Head of caudate nucleus (tissue), 42 donors: Measurements from ENCODE around the gene SAMD11.

ENCODE experiments used
- DNase-seq, 42 donors: peaks; one replicate each; pipeline versions ENCODE4 v3.0.0 to v3.0.0-alpha.2; 2020 to 2021; ENCODE audit warnings: mixed read lengths in 7 of 42
- intact Hi-C: fragments of 100-400 bp; cut with DNase I; formaldehyde crosslinking; loops from one replicate; pipeline ENCODE4 v1.15.0; 2022

Gene SAMD11

GRCh38 chr1:928825-929661 is 5.3 kb downstream of the SAMD11 start:
- DNase-seq: no peak
- intact Hi-C loops: no loop called here

DNA sequence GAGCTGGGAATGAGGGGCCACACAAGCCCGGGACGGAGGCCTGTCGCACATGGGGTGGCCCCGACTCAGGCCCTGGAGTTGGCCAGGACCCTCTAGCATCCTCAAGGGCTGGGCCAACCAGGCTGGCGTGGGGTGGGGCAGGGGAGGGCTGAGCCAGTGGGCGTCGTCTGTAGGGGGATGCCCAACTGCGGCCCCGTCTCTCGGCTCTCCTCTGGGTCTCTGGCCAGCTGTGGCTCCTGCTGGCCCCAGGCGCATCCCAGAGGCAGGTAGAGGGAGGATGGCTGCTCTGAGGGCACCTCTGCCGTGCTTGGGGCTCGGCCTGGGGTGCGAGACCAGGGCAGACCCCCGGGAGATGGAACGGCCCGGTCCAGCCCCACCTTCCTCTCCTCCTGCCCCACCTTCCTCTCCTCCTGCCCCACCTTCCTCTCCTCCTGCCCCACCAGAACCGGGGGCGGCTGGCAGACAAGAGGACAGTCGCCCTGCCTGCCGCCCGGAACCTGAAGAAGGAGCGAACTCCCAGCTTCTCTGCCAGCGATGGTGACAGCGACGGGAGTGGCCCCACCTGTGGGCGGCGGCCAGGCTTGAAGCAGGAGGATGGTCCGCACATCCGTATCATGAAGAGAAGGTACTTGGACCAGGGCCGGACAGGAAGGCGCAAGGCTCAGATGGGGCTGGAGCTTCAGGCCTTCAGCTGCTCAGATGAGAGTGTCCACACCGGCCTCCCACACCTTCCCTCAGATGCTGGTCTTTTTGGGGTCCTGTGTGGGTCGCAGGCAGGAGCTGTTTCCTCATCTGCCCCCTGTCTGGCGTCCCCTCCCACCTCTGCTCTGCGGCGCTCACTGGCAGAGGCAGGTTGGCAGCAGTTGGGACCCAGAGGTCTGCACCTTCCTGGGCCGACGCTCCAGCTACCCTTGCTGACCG is 6.2 kb downstream of the SAMD11 start:
- no peak for DNase-seq
- intact Hi-C loops: no loop called here

DNA sequence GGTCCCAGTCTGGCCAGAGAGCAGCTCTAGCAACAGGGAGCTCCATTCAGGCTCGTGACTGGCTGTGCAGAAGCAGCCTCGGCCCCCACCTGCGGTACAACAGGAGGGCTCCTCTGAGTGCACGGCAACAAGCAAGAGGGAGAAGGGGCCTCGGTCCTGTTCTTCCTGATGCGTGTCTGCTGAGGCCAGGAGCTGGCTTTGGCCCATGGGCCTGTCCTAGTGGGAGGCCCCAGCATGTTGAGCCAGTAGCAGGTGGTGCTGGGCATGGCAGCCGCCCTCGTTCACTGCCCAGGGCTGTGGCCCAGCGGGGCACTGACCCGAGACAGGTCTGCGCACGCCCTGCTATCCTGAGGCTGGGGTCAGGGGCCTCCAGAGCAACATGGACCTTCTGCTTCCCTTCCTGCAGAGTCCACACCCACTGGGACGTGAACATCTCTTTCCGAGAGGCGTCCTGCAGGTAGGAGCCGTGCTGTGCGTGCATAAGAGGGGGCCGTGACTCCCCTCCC is 7.0 kb downstream of the SAMD11 start:
- intact Hi-C loops: no loop called here
- DNase-seq: no peak

DNA sequence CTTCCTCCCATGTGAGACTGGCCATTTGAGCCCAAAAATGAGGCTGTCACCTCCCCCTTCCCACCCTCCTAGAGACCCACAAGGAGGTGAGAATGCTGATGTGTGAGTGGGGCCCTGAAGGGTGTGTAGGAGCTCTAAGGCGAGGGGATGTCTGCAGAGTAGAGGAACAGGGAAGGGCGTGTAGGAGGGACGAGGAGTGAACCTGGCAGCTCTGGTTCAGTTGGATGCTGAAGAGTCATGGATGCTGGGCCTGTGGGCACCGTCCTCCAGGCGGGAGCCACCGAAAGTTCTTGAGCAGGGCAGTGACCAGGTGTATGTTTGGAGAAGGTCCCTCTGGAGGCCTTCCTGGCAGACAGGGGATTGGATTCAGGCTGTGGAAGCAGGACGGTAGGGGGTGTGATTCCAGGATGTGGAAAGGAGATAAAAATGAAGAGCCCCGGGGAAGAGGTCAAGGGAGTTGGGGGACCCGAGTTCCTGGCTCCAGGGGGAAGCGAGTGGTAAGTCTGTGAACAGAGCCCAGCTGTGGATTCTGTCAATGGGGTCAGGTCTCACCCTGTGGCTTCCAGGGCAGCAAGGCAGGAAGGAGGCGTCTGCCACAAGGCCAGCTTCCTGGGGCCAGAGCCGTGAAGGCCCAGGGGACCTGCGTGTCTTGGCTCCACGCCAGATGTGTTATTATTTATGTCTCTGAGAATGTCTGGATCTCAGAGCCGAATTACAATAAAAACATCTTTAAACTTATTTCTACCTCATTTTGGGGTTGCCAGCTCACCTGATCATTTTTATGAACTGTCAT is 7.9 kb downstream of the SAMD11 start:
- intact Hi-C loops: no loop called here
- DNase-seq: no peak

DNA sequence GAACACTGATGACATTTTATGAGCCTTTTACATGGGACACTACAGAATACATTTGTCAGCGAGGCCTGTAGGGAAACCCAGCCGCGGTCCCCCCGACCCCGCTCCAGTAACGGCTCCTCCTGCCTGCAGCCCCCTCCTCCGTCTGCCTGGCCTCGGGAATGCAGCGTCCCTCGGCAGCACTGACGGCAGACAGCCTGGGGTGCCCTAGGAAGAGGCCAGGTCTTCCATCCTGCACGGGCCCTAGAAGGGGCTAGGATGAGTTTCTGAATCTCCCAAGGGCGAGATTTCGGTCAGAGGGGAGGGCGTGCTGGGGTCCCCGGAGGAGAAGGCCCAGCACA is 8.4 kb downstream of the SAMD11 start:
- no peak for DNase-seq
- intact Hi-C loops: no loop called here

DNA sequence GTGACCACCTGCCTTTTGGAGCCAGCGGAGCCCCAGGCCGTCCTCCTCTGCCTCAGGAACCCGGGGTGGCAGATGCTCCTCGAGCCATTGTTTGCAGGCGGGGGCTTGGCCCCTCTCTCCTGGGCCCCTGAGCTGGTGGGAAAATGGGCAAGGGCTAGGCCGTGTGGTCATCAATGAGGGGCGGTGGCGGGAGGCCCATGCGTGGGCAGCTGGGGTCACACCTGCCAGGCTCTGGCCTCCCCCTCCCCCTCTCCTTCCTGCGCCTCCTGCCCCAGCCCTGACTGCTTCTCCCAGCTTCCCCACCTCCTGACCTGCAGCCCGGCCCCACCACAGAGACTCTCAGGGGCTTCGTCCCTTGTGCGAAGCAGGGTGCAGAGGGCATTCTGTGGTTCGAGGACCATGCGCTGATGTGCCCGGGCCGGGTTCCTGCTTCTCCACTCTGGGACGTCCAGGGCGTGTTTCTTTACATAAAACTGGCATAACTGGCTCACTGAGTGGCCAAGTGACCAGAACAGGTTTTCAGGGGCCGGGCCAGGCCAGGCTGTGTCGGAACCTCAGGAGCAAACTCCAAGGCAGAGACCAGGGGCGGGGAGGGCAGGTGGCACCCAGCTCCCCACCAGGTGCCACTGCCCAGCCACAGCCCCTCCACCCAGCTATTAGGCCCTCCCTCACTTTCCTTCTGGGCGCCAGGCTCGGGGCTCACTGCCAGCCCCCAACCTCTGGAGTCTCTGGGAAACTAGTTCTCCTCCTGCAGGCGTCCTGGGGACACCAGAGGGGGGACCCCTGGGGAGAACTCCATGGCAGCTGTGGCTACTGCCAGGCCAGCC is 9.3 kb downstream of the SAMD11 start:
- intact Hi-C loops: no loop called here
- no peak for DNase-seq

DNA sequence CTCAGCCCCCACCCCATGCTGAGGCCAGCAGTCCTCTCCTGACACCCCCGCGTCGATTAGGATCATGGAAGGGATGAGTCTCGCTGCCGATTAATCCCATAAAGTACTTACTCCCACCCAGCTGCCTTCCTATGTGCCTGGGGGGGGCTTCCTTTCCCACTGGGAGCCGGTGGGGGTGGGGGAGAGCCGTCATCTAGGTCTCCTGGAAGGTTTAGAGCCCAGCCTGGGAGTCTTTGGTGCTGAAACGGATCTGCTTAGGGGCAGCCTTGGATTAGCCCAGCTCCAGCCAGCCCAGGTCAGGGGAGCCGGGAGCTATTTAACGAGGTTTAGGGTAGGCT is 9.8 kb downstream of the SAMD11 start:
- intact Hi-C loops: no loop called here
- no peak for DNase-seq

- DNase-seq: peak in 31 of 42 donors; percentile 25 to 76 (median 51)
- intact Hi-C loops: no loop called here
Measured at GRCh38 chr1:934991-935750, 11.4 kb downstream of the SAMD11 start.

DNA sequence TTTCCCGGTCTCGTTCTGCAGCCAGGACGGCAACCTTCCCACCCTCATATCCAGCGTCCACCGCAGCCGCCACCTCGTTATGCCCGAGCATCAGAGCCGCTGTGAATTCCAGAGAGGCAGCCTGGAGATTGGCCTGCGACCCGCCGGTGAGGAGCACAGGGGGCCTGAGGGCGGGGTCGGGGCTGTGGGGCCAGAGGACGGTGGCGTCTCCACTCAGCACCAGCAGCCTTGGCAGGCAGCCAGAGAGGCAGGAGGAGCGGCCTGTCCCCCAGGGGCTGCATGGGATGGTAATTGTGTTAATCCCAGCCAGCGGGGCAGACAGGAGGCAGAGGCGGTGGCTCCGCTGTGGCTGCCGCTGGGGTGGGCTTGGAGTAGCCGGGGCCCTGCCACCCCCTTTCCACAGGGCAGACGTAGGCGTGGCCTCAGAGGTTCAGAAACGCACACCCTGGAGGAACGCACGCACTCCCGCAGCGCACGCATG is 12.1 kb downstream of the SAMD11 start:
- intact Hi-C loops: no loop called here
- peak in 6 of 42 donors; percentile 35 to 63 (median 47) for DNase-seq

DNA sequence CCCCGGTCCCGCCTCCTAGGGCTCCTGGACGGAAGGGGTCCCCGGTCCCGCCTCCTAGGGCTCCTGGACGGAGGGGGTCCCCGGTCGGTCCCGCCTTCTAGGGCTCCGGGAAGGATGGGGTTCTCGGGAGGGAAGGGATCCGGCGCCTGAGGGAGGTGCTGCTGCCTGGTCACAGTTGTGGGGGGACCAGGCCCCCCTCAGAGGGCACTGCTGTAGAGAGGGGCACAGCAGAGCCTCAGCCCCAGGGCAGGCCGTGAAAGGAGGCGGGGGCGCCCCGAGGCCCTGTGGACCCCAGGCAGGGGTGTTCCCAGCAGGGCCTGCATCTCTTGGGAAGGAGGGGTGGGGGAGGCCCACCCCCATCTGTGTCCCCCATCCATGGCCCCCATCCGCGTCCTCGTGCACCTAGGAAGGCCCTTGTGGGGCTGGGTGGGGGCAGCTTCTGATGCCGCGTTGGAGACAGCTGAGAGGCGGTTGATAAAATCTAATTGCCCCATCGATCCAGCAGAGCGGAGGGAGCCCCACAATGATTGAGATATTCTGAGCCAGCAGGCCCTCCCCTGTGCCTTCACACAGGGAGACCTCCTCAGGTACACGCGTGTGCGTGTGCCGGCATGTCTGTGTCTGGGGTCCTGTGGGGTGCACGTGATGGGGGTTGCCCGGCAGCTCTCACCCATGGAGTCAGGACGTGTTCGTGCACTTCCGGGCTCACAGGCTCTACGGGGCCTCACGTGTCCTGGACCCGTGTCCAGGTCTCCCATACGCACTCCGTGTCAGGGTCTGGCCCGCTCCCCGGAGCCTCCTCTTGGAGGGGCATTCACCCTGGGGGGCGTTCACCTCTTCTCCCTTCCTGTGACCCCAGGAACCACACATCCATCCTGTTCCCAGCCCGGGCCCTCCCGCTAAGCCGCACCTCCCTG is 12.9 kb downstream of the SAMD11 start:
- DNase-seq: no peak
- intact Hi-C loops: no loop called here

- intact Hi-C loops: no loop called here
Measured at GRCh38 chr1:937521-937920, 13.8 kb downstream of the SAMD11 start.

GRCh38 chr1:938088-938683 is 14.5 kb downstream of the SAMD11 start:
- no peak for DNase-seq
- intact Hi-C loops: no loop called here

More at GRCh38 chr1:937521-937920, 13.8 kb downstream of the SAMD11 start:
- DNase-seq: no peak

GRCh38 chr1:938711-939489 is 15.2 kb downstream of the SAMD11 start:
- intact Hi-C loops: no loop called here
- DNase-seq: no peak

DNA sequence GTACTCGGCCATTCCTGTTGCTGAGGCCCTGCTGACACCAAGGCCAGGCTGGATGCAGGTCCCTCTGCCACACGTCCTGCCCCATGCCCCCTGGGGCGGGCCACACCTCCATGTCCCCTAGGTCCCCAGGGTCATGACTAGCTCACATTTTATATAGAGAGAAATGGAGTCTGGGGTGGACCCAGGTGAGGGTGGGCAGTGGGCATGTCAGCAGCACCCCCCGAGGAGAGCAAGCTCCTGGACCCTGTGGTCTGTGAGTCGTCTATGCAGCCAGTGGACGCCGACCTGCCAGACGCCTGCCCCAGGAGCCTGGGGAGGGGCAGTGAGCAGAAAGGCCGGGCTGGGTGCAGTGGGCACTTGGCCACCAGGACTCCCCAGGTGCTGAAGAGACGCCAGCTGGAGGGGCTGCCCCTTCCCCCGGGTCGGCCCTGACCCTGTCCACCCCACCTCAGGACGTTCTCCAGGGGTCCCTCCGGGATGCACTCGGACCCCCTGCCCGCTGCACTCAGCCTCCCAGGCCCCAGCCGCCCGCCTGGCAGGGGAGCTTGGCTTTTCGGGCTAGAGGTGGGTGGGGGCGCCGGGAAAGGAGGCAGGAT is 15.9 kb downstream of the SAMD11 start:
- no peak for DNase-seq
- intact Hi-C loops: no loop called here
